Mesodermal cell (in vitro differentiated cells): ENCODE results near the gene SNX27.

Source experiments
- H3K27ac ChIP-seq: 2 replicates; pipeline ENCODE4 v1.7.0; 2013; ENCODE audit warnings: mild to moderate bottlenecking, low read depth, low read length, moderate library complexity; ENCODE audit not compliant: severe bottlenecking
- H3K36me3 ChIP-seq: 2 replicates; pipeline ENCODE4 v1.7.1; 2013; ENCODE audit warnings: mild to moderate bottlenecking, low read length, moderate library complexity; ENCODE audit not compliant: control insufficient read depth, insufficient read depth
- H3K4me1 ChIP-seq: one replicate; pipeline ENCODE4 v1.7.1; 2013; ENCODE audit warnings: mild to moderate bottlenecking, low read length; ENCODE audit not compliant: insufficient read depth, control insufficient read depth, poor library complexity, severe bottlenecking
- H3K4me3 ChIP-seq: 2 replicates; pipeline ENCODE4 v1.7.0; 2013; ENCODE audit warnings: low read length, control low read depth, mild to moderate bottlenecking; ENCODE audit not compliant: insufficient read depth, poor library complexity, severe bottlenecking; ENCODE audit errors: extremely low read depth
- H3K9me3 ChIP-seq: 2 replicates; pipeline ENCODE4 v1.7.1; 2013; ENCODE audit warnings: mild to moderate bottlenecking, low read length, moderate library complexity; ENCODE audit not compliant: control insufficient read depth
- WGBS, 2 experiments: methylation state at CpG; one replicate each; pipeline ENCODE4 v1.1.5; 2013; ENCODE audit warnings: missing lambda C conversion rate in 2 of 2; ENCODE audit not compliant: insufficient coverage in 2 of 2; 5-methylcytosine and 5-hydroxymethylcytosine counted together

The SNX27 gene

DNA sequence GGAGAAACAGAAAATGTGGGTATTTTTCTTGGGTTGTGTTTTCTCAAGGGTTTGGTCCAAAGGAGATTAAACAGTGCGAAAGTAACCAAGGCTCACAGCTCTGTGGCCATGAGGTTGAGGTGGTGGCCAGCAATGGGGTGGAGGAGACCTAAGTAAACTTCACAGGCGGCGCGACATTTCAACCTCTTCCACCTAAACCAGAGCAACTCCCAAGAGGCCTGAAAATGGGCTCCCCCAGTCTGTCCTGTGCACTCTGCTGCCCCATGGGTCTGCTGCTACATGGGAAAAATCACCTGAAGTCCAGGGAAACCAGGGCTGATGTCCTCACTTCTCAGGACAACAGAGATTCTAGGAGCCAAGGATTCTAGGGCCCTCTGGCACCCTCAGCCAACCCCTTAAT, 92.4 kb downstream of the SNX27 start:
- H3K36me3 ChIP-seq = peaks cover 26% of the 10 kb centered on the region
- H3K9me3 ChIP-seq = no peaks in the 10 kb centered on the region
- no peak overlapping the region for H3K27ac ChIP-seq
- H3K4me3 ChIP-seq = no peak overlapping the region
- WGBS, 2 experiments = 73 to 89% methylated on average over 3 to 4 of the region's 4 CpGs
- H3K4me1 ChIP-seq = no peaks in the 10 kb centered on the region

DNA sequence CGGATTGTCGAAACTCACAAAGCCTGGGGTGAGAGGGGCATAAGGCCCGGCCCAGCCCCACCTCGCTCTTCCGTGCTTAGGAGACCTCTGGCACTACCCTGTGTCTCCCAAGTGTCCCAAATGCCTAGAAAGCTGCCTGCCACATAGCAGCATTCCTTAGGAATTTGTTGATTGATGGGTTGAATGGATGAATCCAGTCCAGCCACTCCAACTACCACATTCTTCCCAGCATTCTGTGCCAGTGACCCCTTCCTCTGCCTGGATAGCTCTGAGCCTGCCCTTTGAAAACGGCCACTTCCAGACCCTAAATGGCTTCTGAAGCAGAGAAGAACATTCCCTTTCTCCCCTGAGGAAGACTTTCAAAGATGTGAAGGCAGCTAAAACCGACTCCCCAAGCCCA, 93.3 kb downstream of the SNX27 start:
- WGBS, 2 experiments = 93 to 95% methylated on average over 6 of the region's 7 CpGs
- no peak overlapping the region for H3K4me3 ChIP-seq
- H3K4me1 ChIP-seq = no peaks in the 10 kb centered on the region
- peaks cover 17% of the 10 kb centered on the region for H3K36me3 ChIP-seq
- H3K9me3 ChIP-seq = no peaks in the 10 kb centered on the region
- H3K27ac ChIP-seq = no peak overlapping the region

DNA sequence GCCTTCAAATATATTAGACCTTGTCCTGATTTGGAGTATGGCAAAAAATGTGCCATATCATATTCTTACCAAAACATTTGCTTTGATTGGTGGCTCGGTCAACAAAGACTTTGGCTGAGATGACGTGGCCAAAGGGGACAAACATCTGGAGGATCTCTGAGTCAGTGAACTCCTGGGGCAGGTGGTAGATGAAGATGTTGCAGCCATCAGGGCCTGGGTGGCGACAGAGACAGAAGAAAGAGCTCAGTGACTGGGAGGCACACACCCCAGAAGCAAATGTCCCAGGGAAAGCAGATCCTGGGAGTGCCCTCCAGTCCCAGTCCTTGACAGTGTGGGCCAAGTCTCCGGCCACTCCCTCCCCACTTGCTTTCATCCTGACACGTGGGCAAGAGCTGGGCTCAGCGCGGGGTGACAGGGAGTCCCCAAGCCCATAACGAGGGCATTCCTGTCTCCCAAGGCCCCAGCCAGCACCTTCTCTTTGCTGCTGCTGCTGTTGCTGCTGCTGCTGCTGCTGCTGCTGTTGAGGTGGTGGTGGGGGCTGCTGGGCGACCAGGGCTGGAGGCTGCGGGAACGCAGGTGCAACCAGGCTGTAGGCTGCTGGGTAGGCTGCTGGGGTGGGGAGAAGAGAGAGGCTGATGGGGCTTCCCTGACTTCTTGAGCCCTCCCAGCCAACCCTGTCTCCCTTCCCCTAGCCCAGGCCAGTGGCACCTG, 94.1 kb downstream of the SNX27 start:
- Histone ChIP-seq H3K9me3 (no peaks in the 10 kb centered on the region), H3K4me3 (no peak overlapping the region), H3K27ac (no peak overlapping the region), H3K4me1 (no peaks in the 10 kb centered on the region), H3K36me3 (peaks cover 12% of the 10 kb centered on the region)
- WGBS, 2 experiments = 86 to 89% methylated on average over 5 to 7 of the region's 11 CpGs

DNA sequence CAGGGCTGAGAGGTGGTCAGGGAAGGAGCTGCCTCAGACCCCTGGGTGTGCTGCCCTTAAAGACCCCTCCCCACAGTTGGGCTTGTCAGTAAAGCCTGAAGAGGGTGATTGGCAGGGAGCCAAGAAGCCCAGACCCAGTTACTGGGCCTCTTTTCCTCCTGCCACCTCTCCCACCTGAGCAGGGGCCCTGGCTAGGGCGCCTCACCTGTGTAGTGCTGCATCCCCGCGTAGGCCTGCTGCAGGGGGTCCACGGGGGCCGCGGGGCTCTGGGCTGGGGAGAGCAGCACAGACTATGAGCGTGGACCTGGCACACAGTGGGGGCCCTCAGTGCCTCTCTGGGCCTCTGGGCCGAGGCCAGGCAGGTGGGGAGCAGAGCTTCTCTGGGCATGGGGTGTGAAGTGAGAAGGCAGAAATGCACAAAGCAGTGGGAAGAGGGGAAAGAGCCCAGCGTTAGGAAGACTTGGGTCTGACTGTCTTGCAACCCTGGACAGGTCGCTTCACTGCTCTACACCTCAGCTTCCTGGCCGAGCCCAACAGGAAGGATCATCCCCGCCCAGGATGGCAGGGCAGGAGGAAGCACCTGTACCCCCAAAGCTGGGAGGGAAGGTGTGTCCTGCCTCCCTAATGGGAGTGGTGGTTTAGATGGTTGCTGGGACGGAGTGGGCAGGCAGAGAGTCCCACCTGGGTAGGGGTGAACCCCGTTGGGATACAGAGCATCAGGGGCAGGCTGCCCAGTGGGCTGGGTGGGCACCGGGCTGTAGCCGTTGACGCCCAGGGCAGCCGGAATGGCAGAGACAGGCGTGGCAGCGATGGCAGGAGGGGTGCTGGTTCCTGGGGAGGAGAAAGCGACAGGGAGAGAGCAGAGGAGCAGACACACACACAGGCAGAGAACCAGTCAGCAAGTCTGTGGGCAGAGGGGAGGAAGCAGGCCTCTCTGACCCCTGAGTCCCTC, 94.9 kb downstream of the SNX27 start:
- Histone ChIP-seq H3K36me3 (peaks cover 4% of the 10 kb centered on the region), H3K4me1 (no peaks in the 10 kb centered on the region), H3K27ac (no peak overlapping the region), H3K4me3 (no peak overlapping the region), H3K9me3 (no peaks in the 10 kb centered on the region)
- WGBS, 2 experiments = 82 to 92% methylated on average over 11 to 20 of the region's 21 CpGs

DNA sequence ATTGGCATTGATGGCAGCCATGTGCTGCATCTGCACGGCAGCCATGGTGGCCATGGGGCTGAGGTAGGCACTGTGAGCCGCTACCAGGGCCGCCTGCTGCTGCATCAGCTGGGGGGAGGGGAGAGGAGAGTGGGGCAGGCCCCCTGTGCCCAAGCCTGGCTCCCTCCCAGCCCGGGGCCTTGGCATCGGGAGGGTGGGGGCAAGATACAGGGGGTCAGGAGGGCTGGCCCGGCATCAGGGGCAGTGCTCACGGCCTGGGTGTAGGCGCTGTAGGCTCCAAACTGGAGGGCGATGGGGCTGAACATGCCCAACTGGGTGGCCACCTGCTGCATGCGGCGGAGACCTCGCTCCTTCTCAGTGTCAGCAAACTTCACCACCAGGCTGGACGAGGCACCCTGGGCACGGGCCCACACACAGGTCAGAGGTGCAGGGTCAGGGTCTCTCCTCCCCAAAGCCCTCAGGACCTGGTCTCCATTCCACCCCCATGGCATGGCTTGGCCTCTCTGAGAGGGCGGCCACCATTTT, 95.8 kb downstream of the SNX27 start:
- Histone ChIP-seq H3K9me3 (no peaks in the 10 kb centered on the region), H3K4me3 (no peak overlapping the region), H3K4me1 (no peaks in the 10 kb centered on the region), H3K36me3 (no peaks in the 10 kb centered on the region), H3K27ac (no peak overlapping the region)
- 93 to 94% methylated on average over 14 of the region's 15 CpGs for WGBS, 2 experiments

DNA sequence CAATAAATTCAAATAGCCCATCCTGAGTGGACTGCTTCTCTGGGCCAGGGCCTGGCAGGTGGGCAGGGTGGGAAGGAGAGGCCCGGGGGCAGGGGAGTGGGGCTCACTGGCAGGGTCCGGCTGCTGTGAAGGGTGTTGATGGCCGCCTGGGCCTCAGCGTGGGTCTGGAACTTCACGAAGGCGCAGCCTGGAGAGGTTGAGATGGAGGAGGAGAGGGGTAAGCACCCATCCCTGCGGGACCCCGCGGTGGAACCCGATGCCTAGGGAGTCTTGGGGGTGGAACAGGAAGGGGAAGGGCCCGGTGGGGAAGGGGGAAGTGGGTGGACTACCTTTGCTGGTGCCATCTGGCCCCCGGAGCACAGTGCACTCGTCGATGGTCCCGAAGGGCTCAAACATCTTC, 97.0 kb downstream of the SNX27 start:
- no peaks in the 10 kb centered on the region for H3K36me3 ChIP-seq
- H3K9me3 ChIP-seq = no peaks in the 10 kb centered on the region
- H3K4me1 ChIP-seq = no peaks in the 10 kb centered on the region
- no peak overlapping the region for H3K4me3 ChIP-seq
- WGBS, 2 experiments = 89% methylated on average over 12 to 13 of the region's 15 CpGs
- H3K27ac ChIP-seq = no peak overlapping the region

DNA sequence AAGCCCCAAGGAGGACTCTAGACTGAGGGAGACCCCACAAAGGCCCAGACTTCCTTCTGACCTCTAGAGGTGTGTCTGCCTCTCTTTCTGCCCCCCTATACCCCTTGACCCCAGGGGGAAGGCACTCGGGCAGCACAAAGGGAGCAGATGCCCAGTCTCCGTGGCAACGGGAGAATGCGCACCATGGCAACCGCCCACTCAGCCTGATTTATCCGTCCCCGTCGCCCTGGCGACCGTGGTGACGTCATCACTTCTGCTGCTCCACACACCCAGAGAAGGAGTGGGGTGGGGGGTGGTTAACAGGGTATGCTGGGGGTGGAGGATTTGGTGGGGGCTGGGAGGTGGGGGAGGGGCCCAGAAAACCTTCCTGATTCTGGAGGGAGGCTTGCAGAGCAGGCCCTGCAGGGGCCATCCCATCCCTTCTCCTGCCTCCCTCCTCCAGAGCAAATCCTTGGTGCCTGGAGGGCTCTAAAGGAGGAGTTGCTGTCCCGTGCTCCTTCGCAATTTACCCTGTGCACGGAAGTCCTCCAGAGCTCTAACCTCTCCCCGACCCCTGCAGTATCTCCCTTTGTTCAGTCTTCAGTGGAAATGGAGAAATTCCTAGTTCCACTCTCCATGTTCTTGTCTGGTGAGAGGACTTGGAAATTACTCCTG, 98.5 kb downstream of the SNX27 start:
- H3K4me3 ChIP-seq = no peak overlapping the region
- H3K9me3 ChIP-seq = no peaks in the 10 kb centered on the region
- WGBS, 2 experiments = 52 to 70% methylated on average over 2 to 8 of the region's 15 CpGs
- no peaks in the 10 kb centered on the region for H3K36me3 ChIP-seq
- H3K27ac ChIP-seq = no peak overlapping the region
- H3K4me1 ChIP-seq = no peaks in the 10 kb centered on the region

DNA sequence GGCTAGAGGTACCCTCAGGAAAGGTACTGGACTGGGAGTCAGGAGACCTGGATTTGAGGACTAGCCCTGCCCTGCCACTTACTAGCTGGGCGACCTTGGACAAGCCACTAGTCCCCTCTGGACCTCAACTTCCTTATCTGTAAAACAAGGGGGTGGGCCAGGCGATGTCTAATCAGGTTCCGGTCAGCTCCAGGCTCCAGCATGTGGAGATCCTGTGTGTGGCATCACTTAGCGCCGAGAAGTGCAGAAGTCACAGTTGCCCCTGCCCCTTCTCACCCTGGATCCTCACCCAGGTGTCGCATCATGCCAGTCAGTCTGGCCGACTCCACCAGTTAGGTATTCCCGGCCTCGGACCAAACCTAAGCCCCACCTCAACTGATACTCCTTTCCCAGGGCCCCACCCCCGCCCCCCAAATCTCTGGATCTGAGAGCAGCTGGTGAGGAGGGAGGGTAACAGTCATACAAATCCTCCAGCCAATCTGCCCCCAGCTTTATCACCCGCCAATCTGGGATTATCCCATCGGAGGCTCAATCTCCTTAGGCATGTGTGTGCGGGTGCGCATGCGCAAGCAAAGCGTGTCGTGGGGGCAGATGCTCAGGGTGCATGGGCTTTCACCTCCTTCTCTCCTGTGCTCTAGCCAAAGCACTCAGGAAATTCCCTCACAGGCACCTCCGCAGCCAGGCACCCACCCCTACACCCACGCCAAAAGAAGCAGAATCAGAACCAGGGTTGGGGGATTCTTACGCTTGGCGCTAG, 99.4 kb downstream of the SNX27 start:
- H3K9me3 ChIP-seq = no peaks in the 10 kb centered on the region
- H3K4me1 ChIP-seq = no peaks in the 10 kb centered on the region
- no peaks in the 10 kb centered on the region for H3K36me3 ChIP-seq
- no peak overlapping the region for H3K27ac ChIP-seq
- H3K4me3 ChIP-seq = no peak overlapping the region
- WGBS, 2 experiments = 90 to 92% methylated on average over 14 to 15 of the region's 21 CpGs

DNA sequence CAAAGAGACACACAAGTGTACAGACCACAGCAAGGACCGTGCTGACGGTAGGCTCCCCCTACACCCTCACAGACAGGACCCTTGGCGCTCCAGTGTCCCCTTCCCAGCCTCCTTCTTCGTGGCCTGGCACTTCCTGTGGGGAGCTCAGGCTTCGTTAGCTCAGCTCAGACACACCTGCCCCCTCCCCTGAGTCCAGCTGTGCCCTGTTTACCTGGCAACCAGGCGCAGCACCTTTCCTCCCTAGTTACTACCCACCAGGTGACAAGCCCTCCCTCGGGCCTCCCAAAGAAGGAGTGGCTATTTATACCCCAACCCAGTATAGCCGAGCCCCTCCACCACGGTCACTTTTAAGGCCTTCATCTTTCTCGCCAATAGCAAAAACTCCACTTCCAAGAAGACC, 100.1 kb downstream of the SNX27 start:
- Histone ChIP-seq H3K9me3 (no peaks in the 10 kb centered on the region), H3K4me1 (no peaks in the 10 kb centered on the region), H3K27ac (no peak overlapping the region), H3K36me3 (no peaks in the 10 kb centered on the region), H3K4me3 (no peak overlapping the region)
- 77 to 83% methylated on average over 10 of the region's 10 CpGs for WGBS, 2 experiments

DNA sequence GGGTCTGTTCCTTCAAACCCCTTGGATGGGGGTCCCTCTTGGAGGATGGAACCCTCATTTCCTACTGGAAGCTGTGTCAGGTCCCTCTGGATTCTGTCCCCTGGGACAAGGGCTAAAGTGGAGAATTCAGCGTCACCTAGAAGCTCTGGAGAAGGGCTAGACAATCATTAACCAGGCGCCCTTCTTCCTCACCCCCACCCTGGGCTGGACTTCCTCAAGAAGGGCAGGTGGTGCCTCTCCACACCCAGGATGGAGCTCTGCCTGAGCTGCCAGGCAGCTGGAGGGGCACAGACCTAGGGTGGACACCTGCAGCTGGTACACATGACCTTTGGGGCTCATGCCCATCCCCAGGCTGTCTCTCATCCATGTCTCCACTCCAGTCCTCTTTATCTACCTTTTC, 101.2 kb downstream of the SNX27 start:
- H3K36me3 ChIP-seq = no peaks in the 10 kb centered on the region
- 70 to 100% methylated on average over 1 to 2 of the region's 2 CpGs for WGBS, 2 experiments
- no peaks in the 10 kb centered on the region for H3K9me3 ChIP-seq
- H3K4me3 ChIP-seq = no peak overlapping the region
- H3K27ac ChIP-seq = no peak overlapping the region
- no peaks in the 10 kb centered on the region for H3K4me1 ChIP-seq
